SU-DHL-6 (cell line): ENCODE data around the gene NID1.
"Not testable (repeated sequence)": the region's sequence is repeated elsewhere in the genome, so short reads cannot be mapped to it uniquely, and the experiment has no call there.

Experiments
- EZH2phosphoT487 ChIP-seq: fragments of 200-600 bp; sonication (generic), shearing (Covaris generic); conservative IDR thresholded peaks from 2 replicates; pipeline ENCODE4 v1.6.1; 2018; ENCODE audit warnings: mild to moderate bottlenecking, antibody characterized with exemption, low read length, moderate library complexity, mixed read lengths
- TF ChIP-seq, protein P1 (sequence below): fragments of 200-600 bp; sonication (generic); IDR thresholded peaks from one replicate; pipeline ENCODE4 v1.5.1; 2017; ENCODE audit warnings: antibody characterized with exemption, mild to moderate bottlenecking, low read length, moderate library complexity; ENCODE audit not compliant: insufficient read depth, poor library complexity, severe bottlenecking

DNA sequence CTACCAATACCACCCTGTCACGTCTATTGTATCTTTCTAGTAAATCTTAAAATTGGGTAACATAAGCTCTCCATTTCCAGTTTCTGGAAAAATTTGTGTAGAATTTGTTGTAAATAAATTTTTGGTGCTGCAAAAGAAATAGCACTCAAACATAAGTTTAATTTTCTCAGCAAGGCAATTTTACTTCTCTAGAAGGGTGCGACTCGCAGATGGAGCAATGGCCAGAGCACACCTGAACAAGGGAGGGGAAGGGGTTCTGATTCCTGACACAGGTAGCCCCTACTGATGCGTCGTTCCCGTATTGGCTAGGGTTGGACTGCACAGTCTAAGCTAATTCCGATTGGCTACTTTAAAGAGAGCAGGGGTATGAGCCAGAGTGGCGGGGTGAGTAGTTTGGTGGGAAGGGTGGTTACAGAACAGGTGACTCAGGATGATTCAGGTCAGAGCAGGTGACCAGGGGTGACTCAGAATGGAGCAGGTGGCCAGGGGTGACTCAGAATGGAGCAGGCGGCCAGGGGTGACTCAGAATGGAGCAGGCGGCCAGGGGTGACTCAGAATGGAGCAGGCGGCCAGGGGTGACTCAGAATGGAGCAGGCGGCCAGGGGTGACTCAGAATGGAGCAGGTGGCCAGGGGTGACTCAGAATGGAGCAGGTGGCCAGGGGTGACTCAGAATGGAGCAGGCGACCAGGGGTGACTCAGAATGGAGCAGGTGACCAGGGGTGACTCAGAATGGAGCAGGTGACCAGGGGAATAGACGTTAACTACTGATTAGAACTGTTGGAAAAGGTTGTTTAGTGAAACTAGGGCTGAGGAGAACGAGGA lies 32.0 kb upstream of the NID1 start:
- TF ChIP-seq, protein P1, sequence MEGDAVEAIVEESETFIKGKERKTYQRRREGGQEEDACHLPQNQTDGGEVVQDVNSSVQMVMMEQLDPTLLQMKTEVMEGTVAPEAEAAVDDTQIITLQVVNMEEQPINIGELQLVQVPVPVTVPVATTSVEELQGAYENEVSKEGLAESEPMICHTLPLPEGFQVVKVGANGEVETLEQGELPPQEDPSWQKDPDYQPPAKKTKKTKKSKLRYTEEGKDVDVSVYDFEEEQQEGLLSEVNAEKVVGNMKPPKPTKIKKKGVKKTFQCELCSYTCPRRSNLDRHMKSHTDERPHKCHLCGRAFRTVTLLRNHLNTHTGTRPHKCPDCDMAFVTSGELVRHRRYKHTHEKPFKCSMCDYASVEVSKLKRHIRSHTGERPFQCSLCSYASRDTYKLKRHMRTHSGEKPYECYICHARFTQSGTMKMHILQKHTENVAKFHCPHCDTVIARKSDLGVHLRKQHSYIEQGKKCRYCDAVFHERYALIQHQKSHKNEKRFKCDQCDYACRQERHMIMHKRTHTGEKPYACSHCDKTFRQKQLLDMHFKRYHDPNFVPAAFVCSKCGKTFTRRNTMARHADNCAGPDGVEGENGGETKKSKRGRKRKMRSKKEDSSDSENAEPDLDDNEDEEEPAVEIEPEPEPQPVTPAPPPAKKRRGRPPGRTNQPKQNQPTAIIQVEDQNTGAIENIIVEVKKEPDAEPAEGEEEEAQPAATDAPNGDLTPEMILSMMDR: not testable (repeated sequence)
- not testable (repeated sequence) for TF ChIP-seq EZH2phosphoT487
